H9 (cell line): ENCODE measurements around the gene RUNX1. TPM values are rescaled to one million over a fixed set of nuclear protein-coding genes. Genes with fewer than 3 reads are reported as not detected.

ENCODE experiments used
- DNase-seq: peaks from one replicate; pipeline ENCODE4 v3.0.0-alpha.2; 2017
- H2AFZ ChIP-seq: one replicate; pipeline ENCODE4 v1.6.1; 2013; ENCODE audit warnings: mild to moderate bottlenecking, low read length, control low read depth, moderate library complexity
- H2AK5ac ChIP-seq: 2 replicates; pipeline ENCODE4 v1.6.1; 2013; ENCODE audit warnings: low read length, control low read depth, mixed read lengths; ENCODE audit not compliant: insufficient read length
- H2BK120ac ChIP-seq: one replicate; pipeline ENCODE4 v1.6.1; 2013; ENCODE audit warnings: low read depth, mild to moderate bottlenecking, low read length, control low read depth, inconsistent platforms; ENCODE audit not compliant: poor library complexity, severe bottlenecking
- H2BK12ac ChIP-seq: 2 replicates; pipeline ENCODE4 v1.6.1; 2013; ENCODE audit warnings: low read length, control low read depth, mixed read lengths, low read depth; ENCODE audit not compliant: insufficient read length
- H2BK15ac ChIP-seq: 2 replicates; pipeline ENCODE4 v1.6.1; 2013; ENCODE audit warnings: low read depth, low read length, control low read depth
- H2BK20ac ChIP-seq: one replicate; pipeline ENCODE4 v1.6.1; 2013; ENCODE audit warnings: low read depth, mild to moderate bottlenecking, low read length, control low read depth, inconsistent platforms; ENCODE audit not compliant: poor library complexity, severe bottlenecking
- H2BK5ac ChIP-seq: 2 replicates; pipeline ENCODE4 v1.6.1; 2013; ENCODE audit warnings: low read length, control low read depth, mixed read lengths; ENCODE audit not compliant: insufficient read length
- H3K14ac ChIP-seq: 2 replicates; pipeline ENCODE4 v1.6.1; 2013; ENCODE audit warnings: low read length, control low read depth; ENCODE audit not compliant: insufficient read depth
- H3K18ac ChIP-seq: 2 replicates; pipeline ENCODE4 v1.6.1; 2013; ENCODE audit warnings: low read depth, mild to moderate bottlenecking, mixed read lengths, low read length, control low read depth; ENCODE audit not compliant: insufficient read length
- H3K23ac ChIP-seq: 2 replicates; pipeline ENCODE4 v1.6.1; 2013; ENCODE audit warnings: low read length, control low read depth, mixed read lengths, low read depth; ENCODE audit not compliant: insufficient read length
- H3K23me2 ChIP-seq: 2 replicates; pipeline ENCODE4 v1.6.1; 2013; ENCODE audit warnings: low read depth, mild to moderate bottlenecking, mixed read lengths, low read length, control low read depth; ENCODE audit not compliant: insufficient read length, poor library complexity, severe bottlenecking
- H3K27ac ChIP-seq: 2 replicates; pipeline ENCODE4 v1.5.1; 2013; ENCODE audit warnings: low read length, control low read depth, mixed read lengths, low read depth; ENCODE audit not compliant: insufficient read length
- H3K27me3 ChIP-seq: 2 replicates; pipeline ENCODE4 v1.6.1; 2013; ENCODE audit warnings: low read length, control low read depth, inconsistent platforms; ENCODE audit not compliant: insufficient read depth
- H3K4ac ChIP-seq: 2 replicates; pipeline ENCODE4 v1.6.1; 2013; ENCODE audit warnings: low read depth, mild to moderate bottlenecking, control low read depth, inconsistent platforms, low read length, moderate library complexity
- H3K4me1 ChIP-seq: 2 replicates; pipeline ENCODE4 v1.6.1; 2013; ENCODE audit warnings: low read length, control low read depth, inconsistent platforms; ENCODE audit not compliant: insufficient read depth
- H3K4me2 ChIP-seq: 2 replicates; pipeline ENCODE4 v1.6.1; 2013; ENCODE audit warnings: low read length, control low read depth, mixed read lengths; ENCODE audit not compliant: insufficient read length, insufficient read depth
- H3K56ac ChIP-seq: 2 replicates; pipeline ENCODE4 v1.6.1; 2013; ENCODE audit warnings: low read depth, mild to moderate bottlenecking, mixed read lengths, low read length, control low read depth; ENCODE audit not compliant: insufficient read length
- H3K79me1 ChIP-seq: 2 replicates; pipeline ENCODE4 v1.6.1; 2013; ENCODE audit warnings: low read depth, mild to moderate bottlenecking, moderate library complexity, low read length, control low read depth, inconsistent platforms; ENCODE audit not compliant: insufficient read depth, poor library complexity, severe bottlenecking
- H3K79me2 ChIP-seq: 2 replicates; pipeline ENCODE4 v1.6.1; 2013; ENCODE audit warnings: low read length, control low read depth, inconsistent platforms; ENCODE audit not compliant: insufficient read depth
- H3K9ac ChIP-seq: 2 replicates; pipeline ENCODE4 v1.6.1; 2013; ENCODE audit warnings: low read length, control low read depth, mixed read lengths; ENCODE audit not compliant: insufficient read length; ENCODE audit errors: extremely low read depth
- H3K9me3 ChIP-seq: one replicate; pipeline ENCODE4 v1.6.1; 2013; ENCODE audit warnings: low read depth, low read length, inconsistent platforms; ENCODE audit not compliant: control insufficient read depth
- H3T11ph ChIP-seq: one replicate; pipeline ENCODE4 v1.6.1; 2013; ENCODE audit warnings: mild to moderate bottlenecking, low read length, control low read depth, inconsistent platforms
- H4K20me1 ChIP-seq: one replicate; pipeline ENCODE4 v1.6.1; 2013; ENCODE audit not compliant: control insufficient read depth, insufficient read length, insufficient read depth
- H4K5ac ChIP-seq: 2 replicates; pipeline ENCODE4 v1.6.1; 2013; ENCODE audit warnings: low read depth, mild to moderate bottlenecking, mixed read lengths, low read length, control low read depth; ENCODE audit not compliant: insufficient read length
- H4K8ac ChIP-seq: replicated peaks from 2 replicates; pipeline ENCODE4 v1.6.1; 2013; ENCODE audit warnings: low read length, control low read depth, mixed read lengths, low read depth; ENCODE audit not compliant: insufficient read length
- H4K91ac ChIP-seq: 2 replicates; pipeline ENCODE4 v1.6.1; 2013; ENCODE audit warnings: low read depth, mild to moderate bottlenecking, moderate library complexity, mixed read lengths, low read length, control low read depth; ENCODE audit not compliant: insufficient read length
- H3K27ac Mint-ChIP-seq, 3 experiments: 2 replicates in 2 of 3; 3 replicates in 1 of 3; pipeline ENCODE4 v1.8.0; 2020 to 2021; ENCODE audit warnings: mixed read lengths in 3 of 3, mild to moderate bottlenecking in 1 of 3, moderate library complexity in 1 of 3
- H3K27me3 Mint-ChIP-seq: 2 replicates; pipeline ENCODE4 v1.8.0; 2021; ENCODE audit warnings: low read depth, mild to moderate bottlenecking, moderate library complexity, mixed read lengths
- H3K36me3 Mint-ChIP-seq, 3 experiments: 2 replicates in 2 of 3; 3 replicates in 1 of 3; pipeline ENCODE4 v1.8.0; 2020 to 2021; ENCODE audit warnings: low read depth in 3 of 3, mixed read lengths in 3 of 3; ENCODE audit not compliant: insufficient read depth in 1 of 3
- H3K4me1 Mint-ChIP-seq, 2 experiments: 2 replicates each; pipeline ENCODE4 v1.8.0; 2020; ENCODE audit warnings: mixed read lengths in 2 of 2
- H3K4me3 Mint-ChIP-seq, 2 experiments: 2 replicates in 1 of 2; 3 replicates in 1 of 2; pipeline ENCODE4 v1.8.0; 2020 to 2021; ENCODE audit warnings: mild to moderate bottlenecking in 2 of 2, mixed read lengths in 2 of 2, moderate library complexity in 1 of 2
- H3K9me3 Mint-ChIP-seq, 2 experiments: 2 replicates in 1 of 2; 3 replicates in 1 of 2; pipeline ENCODE4 v1.8.0; 2020; ENCODE audit warnings: mild to moderate bottlenecking in 2 of 2, mixed read lengths in 2 of 2, moderate library complexity in 1 of 2
- CTCF ChIP-seq: fragments of 200-600 bp; sonication (generic); conservative IDR thresholded peaks from 3 replicates; pipeline ENCODE4 v1.8.0; 2021; ENCODE audit warnings: antibody characterized with exemption, mild to moderate bottlenecking
- WGBS: extraction: QIAGEN DNeasy Blood & Tissue Kit; methylation state at CpG from one replicate; pipeline ENCODE4 v1.1.7; 2013; ENCODE audit warnings: missing lambda C conversion rate, low lambda C conversion rate, mixed read lengths; ENCODE audit not compliant: insufficient read length; ENCODE audit errors: extremely low coverage; 5-methylcytosine and 5-hydroxymethylcytosine counted together
- total RNA-seq: library from RNA; stranded (reverse); gene quantifications from 2 replicates; pipeline ENCODE4 v1.2.1, GENCODE V29; 2021

RUNX1 gene
- total RNA-seq, 1 experiment from 2014 or later, result 0.72 TPM

- H2AFZ ChIP-seq, result no peak overlapping the region
- no peaks in the 10 kb centered on the region for H3K9me3 ChIP-seq
- peaks cover 37% of the 10 kb centered on the region for H3K27me3 ChIP-seq
- H3K27ac ChIP-seq, result no peak overlapping the region
- H3T11ph ChIP-seq, result no peak overlapping the region
- Mint-ChIP-seq H3K27ac (no peak overlapping the region), H3K27me3 (peaks cover 79% of the 10 kb centered on the region), H3K36me3 (no peaks in the 10 kb centered on the region), H3K4me3 (no peak overlapping the region), H3K9me3 (peaks cover 0 to under 1% of the 10 kb centered on the region in 2 experiments; a peak in 1 of 5 replicates), H3K4me1 (peaks cover 18 to 19% of the 10 kb centered on the region in 2 experiments)
- no CpG with 5 or more reads among the region's 2 CpGs for WGBS
- H4K5ac ChIP-seq, result no peak overlapping the region
- no peak overlapping the region for H2BK15ac ChIP-seq
- H3K56ac ChIP-seq, result no peak overlapping the region
- H3K4me2 ChIP-seq, result no peak overlapping the region
- H4K8ac ChIP-seq, result no peak overlapping the region
- no peak for TF ChIP-seq CTCF
- no peak overlapping the region for H2BK120ac ChIP-seq
- no peaks in the 10 kb centered on the region for H3K79me1 ChIP-seq
- no peaks in the 10 kb centered on the region for H3K4me1 ChIP-seq
- no peak overlapping the region for H2BK20ac ChIP-seq
- no peak overlapping the region for H2BK5ac ChIP-seq
- no peaks in the 10 kb centered on the region for H3K79me2 ChIP-seq
- H3K18ac ChIP-seq, result no peak overlapping the region
- H3K14ac ChIP-seq, result no peak overlapping the region
- no peaks in the 10 kb centered on the region for H4K20me1 ChIP-seq
- no peak for DNase-seq
- no peak overlapping the region for H2AK5ac ChIP-seq
- H3K9ac ChIP-seq, result no peak overlapping the region
- peaks cover 6% of the 10 kb centered on the region for H3K23me2 ChIP-seq
- H2BK12ac ChIP-seq, result no peak overlapping the region
- H3K23ac ChIP-seq, result no peak overlapping the region
- no peak overlapping the region for H4K91ac ChIP-seq
- H3K4ac ChIP-seq, result no peak overlapping the region
Measured at GRCh38 chr21:34882719-34883131, 166.4 kb downstream of the RUNX1 start.
